Naive thymus-derived CD4-positive, alpha-beta T cell (primary cell): ENCODE measurements around the gene SRSF7. TPM values are rescaled to one million over a fixed set of nuclear protein-coding genes. Genes with fewer than 3 reads are reported as not detected.
A peak's percentile ranks its signal among the peaks of the same experiment; 100 is the strongest.
"Not testable (repeated sequence)": the region's sequence is repeated elsewhere in the genome, so short reads cannot be mapped to it uniquely, and the experiment has no call there.

Experiments
- ATAC-seq: fragments of 150-1000 bp; cut with Tn5 transposase; 2 replicates; pipeline ENCODE4 v1.10.0; 2021; ENCODE audit warnings: mild to moderate bottlenecking, moderate library complexity
- CTCF ChIA-PET: fragments of 350-600 bp; sonication (Branson Sonifier 250); formaldehyde crosslinking; loops from one replicate; lab custom pipeline; 2021; ENCODE audit warnings: antibody characterized with exemption; lab: Charles Lee
- POLR2A ChIA-PET: fragments of 350-600 bp; sonication (Branson Sonifier 250); formaldehyde crosslinking; loops from one replicate; lab custom pipeline; 2021; ENCODE audit warnings: antibody characterized with exemption, inconsistent platforms; lab: Charles Lee
- DNase-seq, 9 donors: peaks; one replicate each; pipeline versions ENCODE4 v3.0.0 to v3.0.0-alpha.2; 2020 to 2022; ENCODE audit warnings: mixed read lengths in 1 of 9
- H3K27ac ChIP-seq: one replicate; pipeline ENCODE4 v1.7.0; 2013; ENCODE audit warnings: mild to moderate bottlenecking, low read depth, low read length, moderate library complexity
- H3K27me3 ChIP-seq, 2 donors: one replicate each; pipeline ENCODE4 v1.7.0; 2013; ENCODE audit warnings: low read length in 2 of 2, mild to moderate bottlenecking in 2 of 2, moderate library complexity in 2 of 2; ENCODE audit not compliant: control insufficient read depth in 2 of 2, insufficient read depth in 2 of 2
- H3K36me3 ChIP-seq, 3 experiments: 1 replicate in 2 of 3; 2 replicates in 1 of 3; pipeline ENCODE4 v1.7.0; 2013; ENCODE audit warnings: low read length in 3 of 3, mild to moderate bottlenecking in 3 of 3, moderate library complexity in 1 of 3; ENCODE audit not compliant: insufficient read depth in 3 of 3, control insufficient read depth in 2 of 3
- H3K4me1 ChIP-seq, 2 donors: one replicate each; pipeline ENCODE4 v1.7.0; 2013; ENCODE audit warnings: low read length in 2 of 2, mild to moderate bottlenecking in 2 of 2, moderate library complexity in 1 of 2; ENCODE audit not compliant: control insufficient read depth in 2 of 2, insufficient read depth in 2 of 2
- H3K4me3 ChIP-seq: 2 replicates; pipeline ENCODE4 v1.7.0; 2013; ENCODE audit warnings: mild to moderate bottlenecking, low read length
- H3K9me3 ChIP-seq, 3 experiments: 1 replicate in 2 of 3; 2 replicates in 1 of 3; pipeline ENCODE4 v1.7.0; 2013; ENCODE audit warnings: low read length in 3 of 3; ENCODE audit not compliant: control insufficient read depth in 2 of 3
- H3K27ac Mint-ChIP-seq, 9 donors: one replicate each; pipeline ENCODE4 v1.8.0; 2020 to 2022; ENCODE audit warnings: mixed read lengths in 9 of 9, mild to moderate bottlenecking in 8 of 9, moderate library complexity in 5 of 9, inconsistent platforms in 2 of 9
- H3K27me3 Mint-ChIP-seq, 5 donors: one replicate each; pipeline ENCODE4 v1.8.0; 2021 to 2022; ENCODE audit warnings: mixed read lengths in 5 of 5, mild to moderate bottlenecking in 1 of 5
- H3K36me3 Mint-ChIP-seq, 5 donors: one replicate each; pipeline ENCODE4 v1.8.0; 2020 to 2022; ENCODE audit warnings: mixed read lengths in 5 of 5, mild to moderate bottlenecking in 3 of 5, inconsistent platforms in 1 of 5
- H3K4me1 Mint-ChIP-seq, 7 donors: one replicate each; pipeline ENCODE4 v1.8.0; 2020 to 2022; ENCODE audit warnings: mixed read lengths in 7 of 7, mild to moderate bottlenecking in 3 of 7, inconsistent platforms in 1 of 7
- H3K4me3 Mint-ChIP-seq, 10 donors: one replicate each; pipeline ENCODE4 v1.8.0; 2020 to 2022; ENCODE audit warnings: mild to moderate bottlenecking in 10 of 10, mixed read lengths in 10 of 10, moderate library complexity in 6 of 10, inconsistent platforms in 2 of 10
- H3K9me3 Mint-ChIP-seq, 11 donors: one replicate each; pipeline ENCODE4 v1.8.0; 2020 to 2022; ENCODE audit warnings: mixed read lengths in 11 of 11, mild to moderate bottlenecking in 4 of 11, inconsistent platforms in 1 of 11, moderate library complexity in 1 of 11
- intact Hi-C, 2 donors: fragments of 100-400 bp; cut with micrococcal nuclease; formaldehyde crosslinking; loops; one replicate each; pipeline ENCODE4 v1.15.1; 2023
- polyA plus RNA-seq, 2 donors: library from polyadenylated mRNA; unstranded; fragments of 300-500 nt; fragmentation: Illumina TruSeq; gene quantifications; one replicate each; pipeline ENCODE4 v1.2.3, GENCODE V29; 2021
- total RNA-seq, 6 experiments: library from RNA in 5 of 6; stranded (reverse) in 5 of 6; gene quantifications; 1 replicate in 5 of 6; 2 replicates in 1 of 6; pipeline ENCODE4 v1.2.3 and lab custom pipeline; 2021 to 2026

SRSF7 gene
- total and polyA plus RNA-seq, 7 experiments from 2014 or later = 197 to 503 (median 295) TPM

GRCh38 chr2:38722271-38723061 is 28.7 kb downstream of the SRSF7 start:
- Histone ChIP-seq H3K4me1 (peaks cover 7 to 29% of the 10 kb centered on the region in 2 donors), H3K27ac (peak overlapping the region; percentile 13), H3K36me3 (no peaks in the 10 kb centered on the region), H3K9me3 (no peaks in the 10 kb centered on the region), H3K27me3 (no peaks in the 10 kb centered on the region), H3K4me3 (peak overlapping the region; percentile 32)
- Mint-ChIP-seq H3K4me3 (peak overlapping the region in 9 of 10 donors; percentile 1 to 76 (median 35)), H3K9me3 (peaks cover 0 to 5% (median 0%) of the 10 kb centered on the region in 11 donors), H3K4me1 (peaks cover 11 to 47% (median 31%) of the 10 kb centered on the region in 7 donors), H3K27me3 (no peaks in the 10 kb centered on the region), H3K36me3 (peaks cover 0 to 36% (median 7%) of the 10 kb centered on the region in 5 donors), H3K27ac (peak overlapping the region in 8 of 9 donors; percentile 4 to 85 (median 40))
- ATAC-seq = peak; percentile 58
- ChIA-PET POLR2A (interaction anchor here (0.6 to 1.5 kb wide), 3 partner anchors 20 to 57 kb away, joined by 3 read pairs; partner anchors contain the start of gene GALM), CTCF (interaction anchor here (1.2 to 9.0 kb wide), 4 partner anchors 41 to 142 kb away, joined by 3 to 127 read pairs (median 10); partner anchors contain the start of genes GALM and HNRNPLL)
- DNase-seq = peak in 2 of 9 donors; percentile 12 to 60
- intact Hi-C loops = loop anchor here (1.0 kb wide), 2 partner anchors 40 to 119 kb away; no protein-coding TSS in a partner anchor

- CTCF ChIA-PET = interaction anchor here (1.6 to 3.9 kb wide), 2 partner anchors 117 to 139 kb away, joined by 4 to 16 read pairs; partner anchors contain the start of gene HNRNPLL
- no peaks in the 10 kb centered on the region for H3K27me3 Mint-ChIP-seq
- peaks cover 11 to 51% (median 29%) of the 10 kb centered on the region in 7 donors for H3K4me1 Mint-ChIP-seq
- no peak overlapping the region for H3K4me3 ChIP-seq
- POLR2A ChIA-PET = no interaction called here
- peak overlapping the region in 2 of 10 donors; percentile 28 to 29 for H3K4me3 Mint-ChIP-seq
- H3K27ac Mint-ChIP-seq = peak overlapping the region in 4 of 9 donors; percentile 18 to 67 (median 34)
- intact Hi-C loops = no loop called here
- no peak for ATAC-seq
- peaks cover 0 to 45% (median 13%) of the 10 kb centered on the region in 5 donors for H3K36me3 Mint-ChIP-seq
- H3K27me3 ChIP-seq = no peaks in the 10 kb centered on the region
- no peaks in the 10 kb centered on the region for H3K9me3 ChIP-seq
- H3K4me1 ChIP-seq = peaks cover 7 to 27% of the 10 kb centered on the region in 2 donors
- peaks cover 0 to 5% (median 0%) of the 10 kb centered on the region in 11 donors for H3K9me3 Mint-ChIP-seq
- H3K36me3 ChIP-seq = no peaks in the 10 kb centered on the region
- H3K27ac ChIP-seq = no peak overlapping the region
- DNase-seq = no peak
These were observed 30.4 kb downstream of the SRSF7 start for GRCh38 chr2:38720613-38721241.

- DNase-seq (no peak), ATAC-seq (no peak)
- ChIA-PET CTCF (interaction anchor here (1.6 kb wide), 1 partner anchor 138 kb away, joined by 4 read pairs; no protein-coding TSS in a partner anchor), POLR2A (no interaction called here)
- Mint-ChIP-seq H3K4me1 (peaks cover 11 to 55% (median 29%) of the 10 kb centered on the region in 7 donors), H3K9me3 (peaks cover 0 to 5% (median 0%) of the 10 kb centered on the region in 11 donors), H3K4me3 (no peak overlapping the region), H3K27me3 (no peaks in the 10 kb centered on the region), H3K27ac (no peak overlapping the region), H3K36me3 (peaks cover 0 to 49% (median 13%) of the 10 kb centered on the region in 5 donors)
- H3K27ac ChIP-seq = no peak overlapping the region
- no peak overlapping the region for H3K4me3 ChIP-seq
- intact Hi-C loops = no loop called here
- no peaks in the 10 kb centered on the region for H3K9me3 ChIP-seq
- no peaks in the 10 kb centered on the region for H3K27me3 ChIP-seq
- no peaks in the 10 kb centered on the region for H3K36me3 ChIP-seq
- peaks cover 7 to 33% of the 10 kb centered on the region in 2 donors for H3K4me1 ChIP-seq
These were observed 31.5 kb downstream of the SRSF7 start for GRCh38 chr2:38719706-38720105.

GRCh38 chr2:38718601-38719000 is 32.6 kb downstream of the SRSF7 start:
- no peak for ATAC-seq
- Histone ChIP-seq H3K27ac (no peak overlapping the region), H3K4me3 (no peak overlapping the region), H3K36me3 (no peaks in the 10 kb centered on the region), H3K27me3 (no peaks in the 10 kb centered on the region), H3K9me3 (no peaks in the 10 kb centered on the region), H3K4me1 (peaks cover 7 to 33% of the 10 kb centered on the region in 2 donors)
- Mint-ChIP-seq H3K4me3 (no peak overlapping the region), H3K27me3 (no peaks in the 10 kb centered on the region), H3K9me3 (peaks cover 0 to 5% (median 0%) of the 10 kb centered on the region in 11 donors), H3K36me3 (peaks cover 0 to 54% (median 16%) of the 10 kb centered on the region in 5 donors), H3K4me1 (peaks cover 11 to 58% (median 31%) of the 10 kb centered on the region in 7 donors), H3K27ac (no peak overlapping the region)
- no peak for DNase-seq
- POLR2A ChIA-PET = no interaction called here
- CTCF ChIA-PET = interaction anchor here (0.5 to 0.6 kb wide), 2 partner anchors 21 to 137 kb away, joined by 3 read pairs; no protein-coding TSS in a partner anchor
- intact Hi-C loops = no loop called here

GRCh38 chr2:38716185-38716584 is 35.0 kb downstream of the SRSF7 start:
- peaks cover 0 to 3% (median 0%) of the 10 kb centered on the region in 3 experiments for H3K36me3 ChIP-seq
- H3K27me3 Mint-ChIP-seq = no peaks in the 10 kb centered on the region
- H3K4me1 Mint-ChIP-seq = peaks cover 0 to 55% (median 20%) of the 10 kb centered on the region in 7 donors
- no peak overlapping the region for H3K27ac ChIP-seq
- no peak overlapping the region for H3K4me3 ChIP-seq
- H3K36me3 Mint-ChIP-seq = peaks cover 0 to 62% (median 25%) of the 10 kb centered on the region in 5 donors
- no peak overlapping the region for H3K4me3 Mint-ChIP-seq
- no peak for ATAC-seq
- intact Hi-C loops = no loop called here
- H3K4me1 ChIP-seq = peaks cover 0 to 19% of the 10 kb centered on the region in 2 donors
- H3K9me3 ChIP-seq = no peaks in the 10 kb centered on the region
- H3K27ac Mint-ChIP-seq = peak overlapping the region in 1 of 9 donors; percentile 11
- DNase-seq = no peak
- H3K9me3 Mint-ChIP-seq = peaks cover 0 to 10% (median 0%) of the 10 kb centered on the region in 11 donors
- ChIA-PET CTCF (no interaction called here), POLR2A (interaction anchor here (0.6 kb wide), 1 partner anchor 112 kb away, joined by 3 read pairs; no protein-coding TSS in a partner anchor)
- no peaks in the 10 kb centered on the region for H3K27me3 ChIP-seq

GRCh38 chr2:38714941-38715340 is 36.2 kb downstream of the SRSF7 start:
- Mint-ChIP-seq H3K27ac (peak overlapping the region in 1 of 9 donors; percentile 85), H3K36me3 (peaks cover 0 to 53% (median 17%) of the 10 kb centered on the region in 5 donors), H3K4me1 (peaks cover 3 to 52% (median 22%) of the 10 kb centered on the region in 7 donors)
- H3K4me3 ChIP-seq, H3K9me3 ChIP-seq, ATAC-seq, intact Hi-C loops, H3K27me3 ChIP-seq, H3K27me3 Mint-ChIP-seq, H3K27ac ChIP-seq, H3K36me3 ChIP-seq, H3K4me3 Mint-ChIP-seq, DNase-seq, H3K9me3 Mint-ChIP-seq: not testable (repeated sequence)
- peaks cover 8 to 21% of the 10 kb centered on the region in 2 donors for H3K4me1 ChIP-seq
- POLR2A ChIA-PET = interaction anchor here (1.1 kb wide), 1 partner anchor 10 kb away, joined by 3 read pairs; no protein-coding TSS in a partner anchor
- CTCF ChIA-PET = interaction anchor here (1.3 kb wide), 1 partner anchor 133 kb away, joined by 5 read pairs; no protein-coding TSS in a partner anchor
